ENCODE measurements around the gene GATB.

GATB gene

DNA sequence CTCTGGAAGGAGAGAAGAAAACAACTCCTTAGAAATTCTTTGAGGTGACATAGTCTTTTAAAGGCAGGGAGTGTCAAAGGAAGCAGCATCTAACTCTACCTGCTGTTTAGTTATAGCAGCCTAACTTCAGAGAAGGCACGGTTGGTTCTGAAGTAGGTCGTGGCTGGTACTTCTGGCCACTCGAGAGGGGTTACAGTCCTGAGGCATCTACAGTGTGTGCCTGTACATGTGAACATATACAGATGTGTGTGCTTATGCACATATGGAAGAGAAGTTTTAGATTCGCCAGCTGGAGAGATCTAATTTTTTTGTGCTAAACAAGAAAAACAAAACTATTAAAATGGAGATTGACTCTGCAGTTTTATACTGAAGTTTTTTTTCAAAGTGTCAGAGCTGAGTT lies 52.7 kb downstream of the GATB start:
- Histone ChIP-seq H3K27me3 (ENCODE audit: insufficient read depth, low read length) (no peaks in the 10 kb centered on the region), H3K9me2 (ENCODE audit: low read depth, low read length) (no peaks in the 10 kb centered on the region), H3K36me3 (ENCODE audit: insufficient read depth, low read length) (peaks cover 3% of the 10 kb centered on the region; the same call in 1 of the 2 replicates), H2AFZ (ENCODE audit: low read length) (no peak overlapping the region), H3K27ac (ENCODE audit: low read depth, low read length, poor library complexity, severe bottlenecking) (no peak overlapping the region), H3K9ac (ENCODE audit: low read length) (no peak overlapping the region), H4K20me1 (ENCODE audit: insufficient read depth, low read length) (no peaks in the 10 kb centered on the region), H3K4me2 (ENCODE audit: low read length) (no peak overlapping the region), H3F3A (ENCODE audit: insufficient read depth, low read length) (no peaks in the 10 kb centered on the region), H3K9me3 (ENCODE audit: low read length) (no peaks in the 10 kb centered on the region), H3K4me1 (ENCODE audit: insufficient read depth, low read length, severe bottlenecking) (no peaks in the 10 kb centered on the region), H3K79me2 (ENCODE audit: insufficient read depth, low read length) (no peaks in the 10 kb centered on the region), H3K4me3 (ENCODE audit: low read depth, low read length, poor library complexity, severe bottlenecking) (no peak overlapping the region)
- TF ChIP-seq, protein P1, sequence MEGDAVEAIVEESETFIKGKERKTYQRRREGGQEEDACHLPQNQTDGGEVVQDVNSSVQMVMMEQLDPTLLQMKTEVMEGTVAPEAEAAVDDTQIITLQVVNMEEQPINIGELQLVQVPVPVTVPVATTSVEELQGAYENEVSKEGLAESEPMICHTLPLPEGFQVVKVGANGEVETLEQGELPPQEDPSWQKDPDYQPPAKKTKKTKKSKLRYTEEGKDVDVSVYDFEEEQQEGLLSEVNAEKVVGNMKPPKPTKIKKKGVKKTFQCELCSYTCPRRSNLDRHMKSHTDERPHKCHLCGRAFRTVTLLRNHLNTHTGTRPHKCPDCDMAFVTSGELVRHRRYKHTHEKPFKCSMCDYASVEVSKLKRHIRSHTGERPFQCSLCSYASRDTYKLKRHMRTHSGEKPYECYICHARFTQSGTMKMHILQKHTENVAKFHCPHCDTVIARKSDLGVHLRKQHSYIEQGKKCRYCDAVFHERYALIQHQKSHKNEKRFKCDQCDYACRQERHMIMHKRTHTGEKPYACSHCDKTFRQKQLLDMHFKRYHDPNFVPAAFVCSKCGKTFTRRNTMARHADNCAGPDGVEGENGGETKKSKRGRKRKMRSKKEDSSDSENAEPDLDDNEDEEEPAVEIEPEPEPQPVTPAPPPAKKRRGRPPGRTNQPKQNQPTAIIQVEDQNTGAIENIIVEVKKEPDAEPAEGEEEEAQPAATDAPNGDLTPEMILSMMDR (IDR thresholded peaks at IDR 0.05; ENCODE audit: low read length): no peak
- no peak for TF ChIP-seq EZH2 (IDR thresholded peaks at IDR 0.05; ENCODE audit: borderline replicate concordance, low read length)

GRCh38 chr4:151703401-151703800 lies 57.4 kb downstream of the GATB start:
- H3K27me3 ChIP-seq (ENCODE audit: insufficient read depth, low read length): no peaks in the 10 kb centered on the region
- H3K9me2 ChIP-seq (ENCODE audit: low read depth, low read length): no peaks in the 10 kb centered on the region
- no peak for TF ChIP-seq EZH2 (IDR thresholded peaks at IDR 0.05; ENCODE audit: borderline replicate concordance, low read length)
- no peak overlapping the region for H3K27ac ChIP-seq (ENCODE audit: low read depth, low read length, poor library complexity, severe bottlenecking)
- H3K4me3 ChIP-seq (ENCODE audit: low read depth, low read length, poor library complexity, severe bottlenecking): no peak overlapping the region
- H3K79me2 ChIP-seq (ENCODE audit: insufficient read depth, low read length): no peaks in the 10 kb centered on the region
- H4K20me1 ChIP-seq (ENCODE audit: insufficient read depth, low read length): no peaks in the 10 kb centered on the region
- H3K9me3 ChIP-seq (ENCODE audit: low read length): no peaks in the 10 kb centered on the region
- H3K36me3 ChIP-seq (ENCODE audit: insufficient read depth, low read length): peaks cover 10% of the 10 kb centered on the region; the same call in 1 of the 2 replicates
- H3K4me2 ChIP-seq (ENCODE audit: low read length): no peak overlapping the region
- no peaks in the 10 kb centered on the region for H3F3A ChIP-seq (ENCODE audit: insufficient read depth, low read length)
- H3K4me1 ChIP-seq (ENCODE audit: insufficient read depth, low read length, severe bottlenecking): no peaks in the 10 kb centered on the region
- no peak overlapping the region for H2AFZ ChIP-seq (ENCODE audit: low read length)
- no peak overlapping the region for H3K9ac ChIP-seq (ENCODE audit: low read length)

GRCh38 chr4:151702256-151702655 lies 58.6 kb downstream of the GATB start:
- Histone ChIP-seq H4K20me1 (ENCODE audit: insufficient read depth, low read length) (no peaks in the 10 kb centered on the region), H3K79me2 (ENCODE audit: insufficient read depth, low read length) (no peaks in the 10 kb centered on the region), H3F3A (ENCODE audit: insufficient read depth, low read length) (no peaks in the 10 kb centered on the region), H3K36me3 (ENCODE audit: insufficient read depth, low read length) (peaks cover 7% of the 10 kb centered on the region; the same call in 1 of the 2 replicates), H3K9ac (ENCODE audit: low read length) (no peak overlapping the region), H3K27me3 (ENCODE audit: insufficient read depth, low read length) (no peaks in the 10 kb centered on the region), H3K9me2 (ENCODE audit: low read depth, low read length) (no peaks in the 10 kb centered on the region), H3K4me1 (ENCODE audit: insufficient read depth, low read length, severe bottlenecking) (no peaks in the 10 kb centered on the region), H3K9me3 (ENCODE audit: low read length) (no peaks in the 10 kb centered on the region), H2AFZ (ENCODE audit: low read length) (no peak overlapping the region), H3K27ac (ENCODE audit: low read depth, low read length, poor library complexity, severe bottlenecking) (no peak overlapping the region), H3K4me2 (ENCODE audit: low read length) (no peak overlapping the region), H3K4me3 (ENCODE audit: low read depth, low read length, poor library complexity, severe bottlenecking) (no peak overlapping the region)
- TF ChIP-seq, protein P1 (IDR thresholded peaks at IDR 0.05; ENCODE audit: low read length): no peak
- TF ChIP-seq EZH2 (IDR thresholded peaks at IDR 0.05; ENCODE audit: borderline replicate concordance, low read length): no peak

GRCh38 chr4:151700566-151701316 lies 60.1 kb downstream of the GATB start:
- H3K4me2 ChIP-seq (ENCODE audit: low read length): no peak overlapping the region
- no peaks in the 10 kb centered on the region for H3K4me1 ChIP-seq (ENCODE audit: insufficient read depth, low read length, severe bottlenecking)
- H4K20me1 ChIP-seq (ENCODE audit: insufficient read depth, low read length): no peaks in the 10 kb centered on the region
- peaks cover 7% of the 10 kb centered on the region; the same call in 1 of the 2 replicates for H3K36me3 ChIP-seq (ENCODE audit: insufficient read depth, low read length)
- no peak overlapping the region for H2AFZ ChIP-seq (ENCODE audit: low read length)
- H3K9me2 ChIP-seq (ENCODE audit: low read depth, low read length): no peaks in the 10 kb centered on the region
- no peak for TF ChIP-seq EZH2 (IDR thresholded peaks at IDR 0.05; ENCODE audit: borderline replicate concordance, low read length)
- TF ChIP-seq, protein P1 (IDR thresholded peaks at IDR 0.05; ENCODE audit: low read length): no peak
- H3K27me3 ChIP-seq (ENCODE audit: insufficient read depth, low read length): no peaks in the 10 kb centered on the region
- no peaks in the 10 kb centered on the region for H3F3A ChIP-seq (ENCODE audit: insufficient read depth, low read length)
- no peak overlapping the region for H3K4me3 ChIP-seq (ENCODE audit: low read depth, low read length, poor library complexity, severe bottlenecking)
- no peaks in the 10 kb centered on the region for H3K9me3 ChIP-seq (ENCODE audit: low read length)
- no peak overlapping the region for H3K27ac ChIP-seq (ENCODE audit: low read depth, low read length, poor library complexity, severe bottlenecking)
- no peaks in the 10 kb centered on the region for H3K79me2 ChIP-seq (ENCODE audit: insufficient read depth, low read length)
- no peak overlapping the region for H3K9ac ChIP-seq (ENCODE audit: low read length)
